H9 (cell line): ENCODE results near the gene METRNL. TPM values are rescaled to one million over a fixed set of nuclear protein-coding genes. Genes with fewer than 3 reads are reported as not detected.

Experiments
- DNase-seq: peaks from one replicate; pipeline ENCODE4 v3.0.0-alpha.2; 2017
- H2AFZ ChIP-seq: one replicate; pipeline ENCODE4 v1.6.1; 2013; ENCODE audit warnings: mild to moderate bottlenecking, low read length, control low read depth, moderate library complexity
- H2AK5ac ChIP-seq: 2 replicates; pipeline ENCODE4 v1.6.1; 2013; ENCODE audit warnings: low read length, control low read depth, mixed read lengths; ENCODE audit not compliant: insufficient read length
- H2BK120ac ChIP-seq: one replicate; pipeline ENCODE4 v1.6.1; 2013; ENCODE audit warnings: low read depth, mild to moderate bottlenecking, low read length, control low read depth, inconsistent platforms; ENCODE audit not compliant: poor library complexity, severe bottlenecking
- H2BK12ac ChIP-seq: 2 replicates; pipeline ENCODE4 v1.6.1; 2013; ENCODE audit warnings: low read length, control low read depth, mixed read lengths, low read depth; ENCODE audit not compliant: insufficient read length
- H2BK15ac ChIP-seq: 2 replicates; pipeline ENCODE4 v1.6.1; 2013; ENCODE audit warnings: low read depth, low read length, control low read depth
- H2BK20ac ChIP-seq: one replicate; pipeline ENCODE4 v1.6.1; 2013; ENCODE audit warnings: low read depth, mild to moderate bottlenecking, low read length, control low read depth, inconsistent platforms; ENCODE audit not compliant: poor library complexity, severe bottlenecking
- H2BK5ac ChIP-seq: 2 replicates; pipeline ENCODE4 v1.6.1; 2013; ENCODE audit warnings: low read length, control low read depth, mixed read lengths; ENCODE audit not compliant: insufficient read length
- H3K14ac ChIP-seq: 2 replicates; pipeline ENCODE4 v1.6.1; 2013; ENCODE audit warnings: low read length, control low read depth; ENCODE audit not compliant: insufficient read depth
- H3K18ac ChIP-seq: 2 replicates; pipeline ENCODE4 v1.6.1; 2013; ENCODE audit warnings: low read depth, mild to moderate bottlenecking, mixed read lengths, low read length, control low read depth; ENCODE audit not compliant: insufficient read length
- H3K23ac ChIP-seq: 2 replicates; pipeline ENCODE4 v1.6.1; 2013; ENCODE audit warnings: low read length, control low read depth, mixed read lengths, low read depth; ENCODE audit not compliant: insufficient read length
- H3K23me2 ChIP-seq: 2 replicates; pipeline ENCODE4 v1.6.1; 2013; ENCODE audit warnings: low read depth, mild to moderate bottlenecking, mixed read lengths, low read length, control low read depth; ENCODE audit not compliant: insufficient read length, poor library complexity, severe bottlenecking
- H3K27ac ChIP-seq: 2 replicates; pipeline ENCODE4 v1.5.1; 2013; ENCODE audit warnings: low read length, control low read depth, mixed read lengths, low read depth; ENCODE audit not compliant: insufficient read length
- H3K27me3 ChIP-seq: 2 replicates; pipeline ENCODE4 v1.6.1; 2013; ENCODE audit warnings: low read length, control low read depth, inconsistent platforms; ENCODE audit not compliant: insufficient read depth
- H3K4ac ChIP-seq: 2 replicates; pipeline ENCODE4 v1.6.1; 2013; ENCODE audit warnings: low read depth, mild to moderate bottlenecking, control low read depth, inconsistent platforms, low read length, moderate library complexity
- H3K4me1 ChIP-seq: 2 replicates; pipeline ENCODE4 v1.6.1; 2013; ENCODE audit warnings: low read length, control low read depth, inconsistent platforms; ENCODE audit not compliant: insufficient read depth
- H3K4me2 ChIP-seq: 2 replicates; pipeline ENCODE4 v1.6.1; 2013; ENCODE audit warnings: low read length, control low read depth, mixed read lengths; ENCODE audit not compliant: insufficient read length, insufficient read depth
- H3K56ac ChIP-seq: 2 replicates; pipeline ENCODE4 v1.6.1; 2013; ENCODE audit warnings: low read depth, mild to moderate bottlenecking, mixed read lengths, low read length, control low read depth; ENCODE audit not compliant: insufficient read length
- H3K79me1 ChIP-seq: 2 replicates; pipeline ENCODE4 v1.6.1; 2013; ENCODE audit warnings: low read depth, mild to moderate bottlenecking, moderate library complexity, low read length, control low read depth, inconsistent platforms; ENCODE audit not compliant: insufficient read depth, poor library complexity, severe bottlenecking
- H3K79me2 ChIP-seq: 2 replicates; pipeline ENCODE4 v1.6.1; 2013; ENCODE audit warnings: low read length, control low read depth, inconsistent platforms; ENCODE audit not compliant: insufficient read depth
- H3K9ac ChIP-seq: 2 replicates; pipeline ENCODE4 v1.6.1; 2013; ENCODE audit warnings: low read length, control low read depth, mixed read lengths; ENCODE audit not compliant: insufficient read length; ENCODE audit errors: extremely low read depth
- H3K9me3 ChIP-seq: one replicate; pipeline ENCODE4 v1.6.1; 2013; ENCODE audit warnings: low read depth, low read length, inconsistent platforms; ENCODE audit not compliant: control insufficient read depth
- H3T11ph ChIP-seq: one replicate; pipeline ENCODE4 v1.6.1; 2013; ENCODE audit warnings: mild to moderate bottlenecking, low read length, control low read depth, inconsistent platforms
- H4K20me1 ChIP-seq: one replicate; pipeline ENCODE4 v1.6.1; 2013; ENCODE audit not compliant: control insufficient read depth, insufficient read length, insufficient read depth
- H4K5ac ChIP-seq: 2 replicates; pipeline ENCODE4 v1.6.1; 2013; ENCODE audit warnings: low read depth, mild to moderate bottlenecking, mixed read lengths, low read length, control low read depth; ENCODE audit not compliant: insufficient read length
- H4K8ac ChIP-seq: replicated peaks from 2 replicates; pipeline ENCODE4 v1.6.1; 2013; ENCODE audit warnings: low read length, control low read depth, mixed read lengths, low read depth; ENCODE audit not compliant: insufficient read length
- H4K91ac ChIP-seq: 2 replicates; pipeline ENCODE4 v1.6.1; 2013; ENCODE audit warnings: low read depth, mild to moderate bottlenecking, moderate library complexity, mixed read lengths, low read length, control low read depth; ENCODE audit not compliant: insufficient read length
- H3K27ac Mint-ChIP-seq, 3 experiments: 2 replicates in 2 of 3; 3 replicates in 1 of 3; pipeline ENCODE4 v1.8.0; 2020 to 2021; ENCODE audit warnings: mixed read lengths in 3 of 3, mild to moderate bottlenecking in 1 of 3, moderate library complexity in 1 of 3
- H3K27me3 Mint-ChIP-seq: 2 replicates; pipeline ENCODE4 v1.8.0; 2021; ENCODE audit warnings: low read depth, mild to moderate bottlenecking, moderate library complexity, mixed read lengths
- H3K36me3 Mint-ChIP-seq, 3 experiments: 2 replicates in 2 of 3; 3 replicates in 1 of 3; pipeline ENCODE4 v1.8.0; 2020 to 2021; ENCODE audit warnings: low read depth in 3 of 3, mixed read lengths in 3 of 3; ENCODE audit not compliant: insufficient read depth in 1 of 3
- H3K4me1 Mint-ChIP-seq, 2 experiments: 2 replicates each; pipeline ENCODE4 v1.8.0; 2020; ENCODE audit warnings: mixed read lengths in 2 of 2
- H3K4me3 Mint-ChIP-seq, 2 experiments: 2 replicates in 1 of 2; 3 replicates in 1 of 2; pipeline ENCODE4 v1.8.0; 2020 to 2021; ENCODE audit warnings: mild to moderate bottlenecking in 2 of 2, mixed read lengths in 2 of 2, moderate library complexity in 1 of 2
- H3K9me3 Mint-ChIP-seq, 2 experiments: 2 replicates in 1 of 2; 3 replicates in 1 of 2; pipeline ENCODE4 v1.8.0; 2020; ENCODE audit warnings: mild to moderate bottlenecking in 2 of 2, mixed read lengths in 2 of 2, moderate library complexity in 1 of 2
- CTCF ChIP-seq: fragments of 200-600 bp; sonication (generic); conservative IDR thresholded peaks from 3 replicates; pipeline ENCODE4 v1.8.0; 2021; ENCODE audit warnings: antibody characterized with exemption, mild to moderate bottlenecking
- WGBS: extraction: QIAGEN DNeasy Blood & Tissue Kit; methylation state at CpG from one replicate; pipeline ENCODE4 v1.1.7; 2013; ENCODE audit warnings: missing lambda C conversion rate, low lambda C conversion rate, mixed read lengths; ENCODE audit not compliant: insufficient read length; ENCODE audit errors: extremely low coverage; 5-methylcytosine and 5-hydroxymethylcytosine counted together
- total RNA-seq: library from RNA; stranded (reverse); gene quantifications from 2 replicates; pipeline ENCODE4 v1.2.1, GENCODE V29; 2021

The METRNL gene
- total RNA-seq, 1 experiment from 2014 or later: 21.4 TPM

- no peak overlapping the region for H2BK12ac ChIP-seq
Measured at GRCh38 chr17:83103200-83103942, 24.0 kb downstream of the METRNL start.

More at GRCh38 chr17:83103200-83103942, 24.0 kb downstream of the METRNL start:
- Histone ChIP-seq H2BK15ac (no peak overlapping the region), H4K91ac (no peak overlapping the region), H4K8ac (no peak overlapping the region), H3K14ac (no peak overlapping the region), H4K5ac (no peak overlapping the region), H3K18ac (no peak overlapping the region), H4K20me1 (no peaks in the 10 kb centered on the region), H3K9me3 (no peaks in the 10 kb centered on the region), H3K23ac (no peak overlapping the region), H3K79me1 (no peaks in the 10 kb centered on the region), H3K23me2 (no peaks in the 10 kb centered on the region), H3K4ac (no peak overlapping the region), H3K27me3 (no peaks in the 10 kb centered on the region), H2AK5ac (no peak overlapping the region), H3K56ac (no peak overlapping the region), H3T11ph (no peak overlapping the region), H3K27ac (no peak overlapping the region), H3K4me1 (no peaks in the 10 kb centered on the region; the same call in 1 of the 2 replicates), H3K9ac (no peak overlapping the region), H3K79me2 (no peaks in the 10 kb centered on the region), H3K4me2 (no peak overlapping the region), H2BK5ac (no peak overlapping the region), H2BK120ac (no peak overlapping the region), H2AFZ (no peak overlapping the region), H2BK20ac (no peak overlapping the region)
- no peaks in the 10 kb centered on the region; the same call in 1 of the 2 replicates for H3K27me3 Mint-ChIP-seq
- WGBS: no CpG with 5 or more reads among the region's 60 CpGs
- no peak for TF ChIP-seq CTCF
- H3K9me3 Mint-ChIP-seq: peaks cover 2 to 7% of the 10 kb centered on the region in 2 experiments; a peak in 2 of 5 replicates
- DNase-seq: peak; percentile 71
- H3K4me3 Mint-ChIP-seq: no peak overlapping the region
- no peak overlapping the region for H3K27ac Mint-ChIP-seq
- no peaks in the 10 kb centered on the region for H3K36me3 Mint-ChIP-seq
- peaks cover 2 to 11% of the 10 kb centered on the region in 2 experiments; a peak in 2 of 4 replicates for H3K4me1 Mint-ChIP-seq
